ENCODE measurements around the gene VAV2. TPM values are rescaled to one million over a fixed set of nuclear protein-coding genes. Genes with fewer than 3 reads are reported as not detected.

VAV2 gene
- polyA plus RNA-seq, 1 donor: 48.4 TPM

- 96% methylated on average over 4 of the region's 12 CpGs for WGBS (ENCODE audit: insufficient coverage, low lambda C conversion rate)
- Histone ChIP-seq H3K36me3 (ENCODE audit: control insufficient read depth, insufficient read depth, low read length) (peaks cover 3% of the 10 kb centered on the region), H3K9me3 (ENCODE audit: control insufficient read depth, low read depth, low read length) (no peaks in the 10 kb centered on the region), H3K4me1 (ENCODE audit: control insufficient read depth, insufficient read depth, low read length) (peaks cover 24% of the 10 kb centered on the region), H3K4me3 (ENCODE audit: low read length) (no peak overlapping the region), H3K27me3 (ENCODE audit: control insufficient read depth, insufficient read depth, low read length) (no peaks in the 10 kb centered on the region), H3K27ac (ENCODE audit: low read length) (no peak overlapping the region)
- no peak for DNase-seq
These were observed 121.2 kb downstream of the VAV2 start for GRCh38 chr9:133870598-133871595.

GRCh38 chr9:133869674-133870405, 122.3 kb downstream of the VAV2 start:
- Histone ChIP-seq H3K4me1 (ENCODE audit: control insufficient read depth, insufficient read depth, low read length) (peaks cover 18% of the 10 kb centered on the region), H3K27me3 (ENCODE audit: control insufficient read depth, insufficient read depth, low read length) (no peaks in the 10 kb centered on the region), H3K4me3 (ENCODE audit: low read length) (no peak overlapping the region), H3K36me3 (ENCODE audit: control insufficient read depth, insufficient read depth, low read length) (peaks cover 3% of the 10 kb centered on the region), H3K9me3 (ENCODE audit: control insufficient read depth, low read depth, low read length) (no peaks in the 10 kb centered on the region), H3K27ac (ENCODE audit: low read length) (no peak overlapping the region)
- DNase-seq: peak in 1 of 2 donors; percentile 60
- WGBS (ENCODE audit: insufficient coverage, low lambda C conversion rate): 50% methylated on average over 1 of the region's 19 CpGs

GRCh38 chr9:133868203-133868602, 123.9 kb downstream of the VAV2 start:
- H3K9me3 ChIP-seq (ENCODE audit: control insufficient read depth, low read depth, low read length): no peaks in the 10 kb centered on the region
- H3K4me1 ChIP-seq (ENCODE audit: control insufficient read depth, insufficient read depth, low read length): peaks cover 2% of the 10 kb centered on the region
- H3K36me3 ChIP-seq (ENCODE audit: control insufficient read depth, insufficient read depth, low read length): peaks cover 6% of the 10 kb centered on the region
- DNase-seq: no peak
- H3K27ac ChIP-seq (ENCODE audit: low read length): no peak overlapping the region
- no CpG with 5 or more reads among the region's 18 CpGs for WGBS (ENCODE audit: insufficient coverage, low lambda C conversion rate)
- no peaks in the 10 kb centered on the region for H3K27me3 ChIP-seq (ENCODE audit: control insufficient read depth, insufficient read depth, low read length)
- H3K4me3 ChIP-seq (ENCODE audit: low read length): no peak overlapping the region

- H3K27me3 ChIP-seq (ENCODE audit: control insufficient read depth, insufficient read depth, low read length): no peaks in the 10 kb centered on the region
These were observed 125.2 kb downstream of the VAV2 start for GRCh38 chr9:133866946-133867345.

GRCh38 chr9:133864011-133864410, 128.1 kb downstream of the VAV2 start:
- WGBS (ENCODE audit: insufficient coverage, low lambda C conversion rate): no CpG with 5 or more reads among the region's 16 CpGs
- Histone ChIP-seq H3K9me3 (ENCODE audit: control insufficient read depth, low read depth, low read length) (no peaks in the 10 kb centered on the region), H3K27me3 (ENCODE audit: control insufficient read depth, insufficient read depth, low read length) (no peaks in the 10 kb centered on the region), H3K4me1 (ENCODE audit: control insufficient read depth, insufficient read depth, low read length) (no peaks in the 10 kb centered on the region), H3K4me3 (ENCODE audit: low read length) (no peak overlapping the region), H3K36me3 (ENCODE audit: control insufficient read depth, insufficient read depth, low read length) (peaks cover 25% of the 10 kb centered on the region), H3K27ac (ENCODE audit: low read length) (no peak overlapping the region)
- DNase-seq: no peak

More at GRCh38 chr9:133866946-133867345, 125.2 kb downstream of the VAV2 start:
- peaks cover 12% of the 10 kb centered on the region for H3K36me3 ChIP-seq (ENCODE audit: control insufficient read depth, insufficient read depth, low read length)
- no peak overlapping the region for H3K27ac ChIP-seq (ENCODE audit: low read length)
- H3K4me3 ChIP-seq (ENCODE audit: low read length): no peak overlapping the region
- H3K4me1 ChIP-seq (ENCODE audit: control insufficient read depth, insufficient read depth, low read length): no peaks in the 10 kb centered on the region
- no peak for DNase-seq
- no CpG with 5 or more reads among the region's 17 CpGs for WGBS (ENCODE audit: insufficient coverage, low lambda C conversion rate)
- no peaks in the 10 kb centered on the region for H3K9me3 ChIP-seq (ENCODE audit: control insufficient read depth, low read depth, low read length)

GRCh38 chr9:133863257-133863592, 128.9 kb downstream of the VAV2 start:
- H3K4me3 ChIP-seq (ENCODE audit: low read length): no peak overlapping the region
- DNase-seq: no peak
- H3K36me3 ChIP-seq (ENCODE audit: control insufficient read depth, insufficient read depth, low read length): peaks cover 27% of the 10 kb centered on the region
- H3K9me3 ChIP-seq (ENCODE audit: control insufficient read depth, low read depth, low read length): no peaks in the 10 kb centered on the region
- WGBS (ENCODE audit: insufficient coverage, low lambda C conversion rate): no CpG with 5 or more reads among the region's 19 CpGs
- H3K27ac ChIP-seq (ENCODE audit: low read length): no peak overlapping the region
- no peaks in the 10 kb centered on the region for H3K27me3 ChIP-seq (ENCODE audit: control insufficient read depth, insufficient read depth, low read length)
- H3K4me1 ChIP-seq (ENCODE audit: control insufficient read depth, insufficient read depth, low read length): no peaks in the 10 kb centered on the region

GRCh38 chr9:133862585-133863256, 129.4 kb downstream of the VAV2 start:
- no peaks in the 10 kb centered on the region for H3K4me1 ChIP-seq (ENCODE audit: control insufficient read depth, insufficient read depth, low read length)
- H3K36me3 ChIP-seq (ENCODE audit: control insufficient read depth, insufficient read depth, low read length): peaks cover 32% of the 10 kb centered on the region
- DNase-seq: no peak
- no peaks in the 10 kb centered on the region for H3K27me3 ChIP-seq (ENCODE audit: control insufficient read depth, insufficient read depth, low read length)
- H3K27ac ChIP-seq (ENCODE audit: low read length): peak overlapping the region; percentile 23
- H3K4me3 ChIP-seq (ENCODE audit: low read length): no peak overlapping the region
- no peaks in the 10 kb centered on the region for H3K9me3 ChIP-seq (ENCODE audit: control insufficient read depth, low read depth, low read length)
- WGBS (ENCODE audit: insufficient coverage, low lambda C conversion rate): no CpG with 5 or more reads among the region's 28 CpGs

GRCh38 chr9:133861692-133862091, 130.4 kb downstream of the VAV2 start:
- peaks cover 2% of the 10 kb centered on the region for H3K9me3 ChIP-seq (ENCODE audit: control insufficient read depth, low read depth, low read length)
- H3K36me3 ChIP-seq (ENCODE audit: control insufficient read depth, insufficient read depth, low read length): peaks cover 34% of the 10 kb centered on the region
- H3K4me3 ChIP-seq (ENCODE audit: low read length): no peak overlapping the region
- no peak overlapping the region for H3K27ac ChIP-seq (ENCODE audit: low read length)
- peaks cover 6% of the 10 kb centered on the region for H3K4me1 ChIP-seq (ENCODE audit: control insufficient read depth, insufficient read depth, low read length)
- no peak for DNase-seq
- no peaks in the 10 kb centered on the region for H3K27me3 ChIP-seq (ENCODE audit: control insufficient read depth, insufficient read depth, low read length)
- no CpG with 5 or more reads among the region's 5 CpGs for WGBS (ENCODE audit: insufficient coverage, low lambda C conversion rate)

GRCh38 chr9:133861086-133861485, 131.0 kb downstream of the VAV2 start:
- 60% methylated on average over 1 of the region's 20 CpGs for WGBS (ENCODE audit: insufficient coverage, low lambda C conversion rate)
- DNase-seq: no peak
- H3K36me3 ChIP-seq (ENCODE audit: control insufficient read depth, insufficient read depth, low read length): peaks cover 34% of the 10 kb centered on the region
- H3K4me3 ChIP-seq (ENCODE audit: low read length): no peak overlapping the region
- no peaks in the 10 kb centered on the region for H3K27me3 ChIP-seq (ENCODE audit: control insufficient read depth, insufficient read depth, low read length)
- H3K27ac ChIP-seq (ENCODE audit: low read length): no peak overlapping the region
- H3K9me3 ChIP-seq (ENCODE audit: control insufficient read depth, low read depth, low read length): peaks cover 4% of the 10 kb centered on the region
- peaks cover 12% of the 10 kb centered on the region for H3K4me1 ChIP-seq (ENCODE audit: control insufficient read depth, insufficient read depth, low read length)

GRCh38 chr9:133858771-133859170, 133.4 kb downstream of the VAV2 start:
- Histone ChIP-seq H3K27ac (ENCODE audit: low read length) (no peak overlapping the region), H3K4me1 (ENCODE audit: control insufficient read depth, insufficient read depth, low read length) (peaks cover 29% of the 10 kb centered on the region), H3K27me3 (ENCODE audit: control insufficient read depth, insufficient read depth, low read length) (no peaks in the 10 kb centered on the region), H3K36me3 (ENCODE audit: control insufficient read depth, insufficient read depth, low read length) (peaks cover 37% of the 10 kb centered on the region), H3K9me3 (ENCODE audit: control insufficient read depth, low read depth, low read length) (peaks cover 4% of the 10 kb centered on the region), H3K4me3 (ENCODE audit: low read length) (no peak overlapping the region)
- WGBS (ENCODE audit: insufficient coverage, low lambda C conversion rate): no CpG with 5 or more reads among the region's 11 CpGs
- no peak for DNase-seq
